Measurements from ENCODE around the gene KIF26B.
"Not testable (repeated sequence)": the region's sequence is repeated elsewhere in the genome, so short reads cannot be mapped to it uniquely, and the experiment has no call there.

Gene KIF26B

DNA sequence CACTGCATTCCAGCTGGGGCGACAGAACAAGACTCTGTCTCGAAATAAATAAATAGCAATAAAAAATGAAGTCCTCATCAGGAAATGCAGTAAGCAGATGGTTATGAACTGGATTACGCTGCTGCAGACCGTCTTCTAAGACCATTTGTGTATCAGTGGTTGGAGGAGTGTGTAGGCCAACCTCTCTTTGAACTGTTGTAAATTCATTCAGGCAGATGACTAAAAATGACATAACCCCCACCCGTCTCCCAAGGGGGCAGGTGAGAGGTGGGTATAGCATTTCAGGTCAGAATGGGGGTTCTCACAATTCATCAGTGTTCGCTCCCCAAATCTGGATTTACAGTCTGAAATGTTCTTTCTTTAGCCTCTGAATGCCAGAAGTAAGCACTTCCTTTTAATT is 177.3 kb downstream of the KIF26B start:
- DNase-seq: no peak

DNA sequence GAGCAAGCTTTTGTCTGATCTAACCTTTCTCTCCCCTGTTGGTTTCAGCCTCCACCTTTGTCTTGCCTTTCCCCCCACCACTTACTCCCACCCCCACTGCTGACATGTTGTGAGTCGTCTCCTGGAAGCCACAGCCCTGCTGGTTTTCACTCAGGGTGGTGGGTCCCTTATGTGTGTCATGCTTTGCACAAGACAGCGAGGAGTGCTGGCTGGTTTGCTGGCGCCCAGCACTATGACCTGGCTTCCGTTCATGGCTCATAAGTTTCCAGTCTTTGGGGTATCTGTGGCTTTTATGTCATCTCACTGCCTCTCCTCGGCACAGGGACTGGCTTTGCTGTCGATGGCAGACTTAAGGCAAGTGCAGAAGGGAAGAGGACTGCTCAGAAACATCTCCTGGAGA is 177.7 kb downstream of the KIF26B start:
- DNase-seq: no peak

DNA sequence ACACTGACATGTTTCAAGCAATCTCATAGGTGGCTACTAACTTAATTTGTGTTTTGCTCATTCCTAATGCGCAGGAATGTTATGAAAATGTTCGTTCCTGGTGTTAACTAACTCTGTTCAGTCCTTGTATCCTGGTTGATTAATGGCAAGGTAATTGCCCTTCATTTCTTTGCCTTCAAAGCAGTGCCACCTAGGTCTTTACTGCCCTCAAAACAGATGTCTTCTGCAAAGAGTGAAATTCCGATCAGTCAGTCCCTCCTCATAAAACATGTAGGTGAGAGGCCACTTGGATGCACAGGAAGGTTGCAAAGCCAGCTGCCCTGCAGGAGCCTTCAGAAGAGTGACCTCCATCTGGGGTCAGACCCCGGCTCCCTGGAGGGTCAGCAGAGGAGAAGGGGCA is 179.4 kb downstream of the KIF26B start:
- DNase-seq: no peak

DNA sequence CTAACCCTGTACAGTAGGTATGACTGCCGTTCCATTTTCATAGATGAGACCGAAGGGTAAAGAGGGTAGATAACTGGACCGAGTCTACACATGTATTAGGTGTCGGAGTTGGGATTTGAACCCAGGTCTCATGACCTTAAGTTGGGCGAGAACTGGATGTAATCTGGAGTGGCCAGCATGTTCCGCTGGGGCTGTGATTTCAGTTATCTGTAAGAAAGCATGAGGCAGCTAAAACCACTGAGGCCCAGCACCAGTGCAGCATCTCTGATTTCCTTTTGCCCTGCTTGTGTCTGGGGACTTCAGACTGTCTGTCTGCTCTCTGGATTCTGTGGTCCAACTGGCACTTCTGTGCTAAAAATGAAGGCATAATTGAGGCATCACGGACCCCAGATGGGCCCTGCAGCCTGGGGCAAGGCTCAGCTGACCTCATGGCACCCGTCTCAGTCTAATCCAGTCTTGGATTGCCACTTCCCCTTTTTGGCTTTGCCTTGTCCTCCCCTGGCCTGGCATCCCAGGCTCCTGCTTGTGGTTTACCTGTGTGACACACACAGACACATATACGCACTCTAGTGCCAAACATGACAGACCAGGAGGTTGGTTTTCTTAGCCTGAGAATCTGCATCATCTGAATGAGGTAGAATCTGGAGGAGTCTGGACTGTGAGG is 180.2 kb downstream of the KIF26B start:
- no peak for DNase-seq

DNA sequence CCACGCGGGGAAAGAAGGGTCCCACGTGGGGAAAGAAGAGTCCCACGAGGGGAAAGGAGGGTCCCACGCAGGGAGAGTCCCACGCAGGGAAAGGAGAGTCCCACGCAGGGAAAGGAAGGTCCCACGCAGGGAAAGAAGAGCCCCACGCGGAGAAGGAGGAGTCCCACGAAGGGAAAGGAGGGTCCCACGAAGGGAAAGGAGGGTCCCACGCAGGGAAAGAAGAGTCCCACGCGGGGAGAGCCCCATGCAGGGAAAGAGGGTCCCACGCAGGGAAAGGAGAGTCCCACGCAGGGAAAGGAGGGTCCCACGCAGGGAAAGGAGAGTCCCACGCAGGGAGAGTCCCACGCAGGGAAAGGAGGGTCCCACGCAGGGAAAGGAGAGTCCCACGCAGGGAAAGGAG is 180.9 kb downstream of the KIF26B start:
- DNase-seq: not testable (repeated sequence)

DNA sequence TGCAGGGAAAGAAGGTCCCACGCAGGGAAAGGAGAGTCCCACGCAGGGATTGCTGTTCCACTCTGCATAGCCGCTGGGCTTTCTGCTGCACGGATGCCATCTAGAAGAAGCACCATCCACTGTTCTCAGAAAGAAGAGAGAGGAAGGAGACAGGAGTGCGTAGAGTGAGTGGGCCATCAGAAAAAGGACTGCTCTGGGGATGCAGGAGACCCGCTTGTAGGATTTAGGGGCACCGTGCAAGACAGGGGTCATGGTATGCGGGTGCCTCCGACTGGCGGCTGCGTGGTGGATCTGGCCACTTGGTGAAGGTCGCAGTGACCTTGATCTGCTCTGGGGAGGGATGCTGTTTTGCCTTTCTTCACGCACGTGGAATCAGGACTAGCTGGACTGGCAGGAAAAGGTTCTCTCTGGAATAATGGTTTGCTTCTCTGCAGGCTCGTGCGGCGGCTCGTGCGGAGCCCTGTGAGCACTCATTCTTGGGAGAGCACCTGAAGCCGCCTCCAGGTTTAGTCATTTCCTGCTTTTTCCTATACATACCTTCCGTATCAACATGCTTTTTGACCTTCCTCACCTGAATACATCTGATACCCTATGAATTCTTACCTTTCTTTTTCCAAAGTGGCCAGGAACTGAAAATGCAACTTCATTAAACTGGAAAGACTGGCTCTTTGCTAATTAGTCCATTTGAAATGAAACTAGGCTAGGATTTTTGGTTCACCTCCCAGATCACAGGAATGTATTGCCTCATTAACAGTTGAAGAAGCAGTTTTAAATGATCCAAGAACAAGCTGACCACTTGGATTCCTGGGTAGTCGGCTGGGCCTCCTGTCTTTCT is 181.6 kb downstream of the KIF26B start:
- DNase-seq: no peak

DNA sequence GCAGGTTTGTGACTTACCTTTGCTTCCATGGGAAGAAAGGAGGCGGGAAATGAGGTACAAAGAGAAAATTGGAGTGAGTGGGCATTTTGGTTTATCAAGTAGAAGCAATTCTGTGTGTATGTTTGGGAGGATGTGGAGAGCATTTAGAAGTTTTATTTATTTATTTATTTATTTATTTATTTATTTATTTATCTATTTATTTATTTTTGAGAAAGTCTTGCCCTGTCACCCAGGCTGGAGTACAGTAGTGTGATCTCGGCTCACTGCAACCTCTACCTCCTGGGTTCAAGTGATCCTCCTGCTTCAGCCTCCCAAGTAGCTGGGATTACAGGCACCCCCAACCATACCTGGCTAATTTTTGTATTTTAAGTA is 182.2 kb downstream of the KIF26B start:
- DNase-seq: not testable (repeated sequence)

DNA sequence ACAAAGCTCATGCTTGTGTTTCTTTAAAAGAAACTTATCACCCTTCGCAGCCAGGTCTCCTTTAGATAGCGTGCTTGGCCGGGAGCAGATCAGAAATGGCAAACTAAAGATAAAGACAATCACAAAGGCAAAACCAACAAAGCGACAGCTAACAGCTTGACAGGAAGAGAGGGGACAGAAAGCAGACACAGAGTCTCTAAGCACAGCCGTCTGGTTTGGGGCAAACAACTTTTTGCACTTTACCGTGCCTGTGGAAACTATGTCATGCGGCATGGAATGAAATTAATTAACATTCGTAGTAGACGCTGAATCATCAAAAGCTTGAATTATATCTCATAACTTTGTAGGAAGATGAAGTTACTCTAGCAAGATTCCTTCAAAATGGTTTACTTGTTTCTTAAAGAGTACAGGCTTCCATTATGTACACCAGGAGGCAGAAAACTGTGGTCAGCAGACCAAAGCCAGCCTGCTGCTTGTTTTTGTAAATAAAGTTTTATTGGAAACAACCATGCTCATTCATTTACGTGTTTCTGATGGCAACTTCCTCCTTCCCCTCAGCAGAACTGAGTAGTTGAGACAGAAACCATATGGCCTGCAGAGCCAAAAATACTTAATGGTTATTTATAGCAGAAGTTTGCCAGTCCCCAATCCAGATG is 183.2 kb downstream of the KIF26B start:
- DNase-seq: no peak

DNA sequence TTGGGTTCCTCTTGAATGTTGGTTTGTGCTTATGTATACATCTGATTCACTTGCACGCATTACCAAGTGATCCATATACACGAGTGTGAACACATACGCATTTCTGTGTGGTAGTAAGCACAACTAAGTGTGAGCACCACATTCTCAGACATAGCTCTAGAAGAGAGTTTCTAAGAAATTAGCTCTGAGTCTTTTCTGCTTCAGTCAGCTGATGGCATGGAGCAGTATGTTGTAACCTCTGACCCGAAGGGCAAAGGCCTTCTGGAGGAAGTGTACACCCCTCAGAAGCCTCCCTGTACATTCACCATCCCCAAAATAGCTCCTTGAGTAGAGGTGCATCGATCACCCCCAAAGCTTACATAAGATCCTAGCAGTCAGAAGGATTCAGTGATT is 183.7 kb downstream of the KIF26B start:
- DNase-seq: no peak

DNA sequence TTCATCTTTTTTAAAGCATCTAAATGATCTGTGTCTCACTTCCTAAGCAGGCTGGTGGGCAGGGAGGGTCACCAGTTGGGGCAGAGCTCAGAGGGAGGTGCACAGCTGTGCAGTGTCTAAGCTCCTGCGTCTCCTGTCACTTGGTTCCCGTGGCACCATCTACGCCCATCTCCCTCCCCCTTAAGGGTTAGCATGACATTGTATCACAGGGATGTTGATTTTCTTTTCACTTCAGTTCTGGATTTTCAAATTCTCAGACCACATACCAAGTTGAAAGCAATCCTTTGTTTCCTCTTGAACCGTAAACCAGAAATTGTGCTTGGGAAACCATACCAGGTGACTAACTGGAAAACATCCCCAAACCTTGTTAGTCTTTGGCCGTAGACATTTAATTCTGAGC is 187.0 kb downstream of the KIF26B start:
- DNase-seq: no peak

DNA sequence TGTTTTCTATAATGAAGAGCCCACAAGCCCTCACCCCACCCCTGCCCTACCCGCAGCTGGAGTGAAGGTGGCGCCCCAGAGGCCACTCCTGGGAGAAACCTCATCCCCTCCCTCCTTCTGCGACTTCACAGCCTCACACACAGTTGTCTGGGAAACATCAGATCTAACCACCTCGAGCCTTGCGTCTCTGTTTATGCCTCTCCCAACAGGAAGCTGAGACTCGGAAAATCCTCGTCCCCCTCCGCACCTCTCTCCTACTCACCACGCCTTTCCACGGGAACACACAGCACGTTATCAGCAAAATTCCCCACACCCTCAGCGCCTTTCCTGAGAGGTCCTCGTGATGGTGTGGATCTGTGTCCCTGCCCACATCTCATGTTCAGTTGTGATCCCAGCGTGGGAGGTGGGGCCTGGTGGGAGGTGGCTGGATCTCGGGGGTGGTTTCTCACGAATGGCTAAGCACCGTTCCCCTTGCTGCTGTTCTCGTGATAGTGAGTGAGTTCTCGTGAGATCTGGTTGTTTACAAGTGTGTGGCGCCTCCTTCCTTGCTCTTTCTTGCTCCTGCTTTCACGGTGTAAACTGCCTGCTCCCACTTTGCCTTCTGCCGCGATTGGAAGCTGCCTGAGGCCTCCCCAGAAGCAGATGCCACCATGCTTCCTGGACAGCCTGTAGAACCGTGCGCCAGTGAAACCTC is 190.6 kb downstream of the KIF26B start:
- DNase-seq: no peak

DNA sequence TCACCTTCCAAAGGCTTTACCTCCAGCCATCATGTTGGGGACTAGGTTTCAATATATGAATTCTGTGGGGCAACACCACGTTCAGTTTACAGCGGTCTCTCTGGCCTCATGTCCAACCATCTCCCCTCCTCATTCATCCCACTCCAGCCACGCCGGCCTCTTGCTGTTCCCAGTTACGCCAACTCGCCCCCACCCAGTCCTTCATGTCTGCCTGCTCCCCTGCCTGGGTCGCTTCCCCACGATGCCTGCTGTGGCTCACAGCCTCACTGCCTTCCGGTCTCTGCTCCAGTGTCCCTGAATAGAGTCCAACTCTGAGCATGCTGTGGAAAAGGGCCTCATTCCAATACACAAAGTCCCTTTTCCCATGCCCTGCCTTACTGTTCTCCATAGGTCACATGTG is 193.8 kb downstream of the KIF26B start:
- DNase-seq: no peak

DNA sequence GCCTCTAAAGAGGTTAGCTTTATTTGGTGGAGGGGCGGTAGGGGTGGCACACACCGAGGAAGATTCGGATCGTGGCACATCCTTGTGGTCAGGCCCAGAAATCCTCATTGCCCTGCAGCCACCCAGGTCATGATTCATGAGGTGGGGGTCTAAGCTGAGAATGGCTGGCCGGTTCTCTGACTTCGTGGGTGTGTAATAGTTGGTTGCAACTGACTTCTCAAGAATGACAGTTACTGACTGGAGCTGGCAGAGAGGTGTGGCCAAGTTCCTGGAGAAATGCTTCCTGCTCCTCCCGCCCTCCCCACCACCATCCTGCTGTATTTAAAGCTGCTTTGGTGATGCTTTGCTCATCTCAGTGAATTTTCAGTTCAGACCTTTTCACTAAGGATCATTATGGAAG is 198.6 kb downstream of the KIF26B start:
- DNase-seq: no peak

DNA sequence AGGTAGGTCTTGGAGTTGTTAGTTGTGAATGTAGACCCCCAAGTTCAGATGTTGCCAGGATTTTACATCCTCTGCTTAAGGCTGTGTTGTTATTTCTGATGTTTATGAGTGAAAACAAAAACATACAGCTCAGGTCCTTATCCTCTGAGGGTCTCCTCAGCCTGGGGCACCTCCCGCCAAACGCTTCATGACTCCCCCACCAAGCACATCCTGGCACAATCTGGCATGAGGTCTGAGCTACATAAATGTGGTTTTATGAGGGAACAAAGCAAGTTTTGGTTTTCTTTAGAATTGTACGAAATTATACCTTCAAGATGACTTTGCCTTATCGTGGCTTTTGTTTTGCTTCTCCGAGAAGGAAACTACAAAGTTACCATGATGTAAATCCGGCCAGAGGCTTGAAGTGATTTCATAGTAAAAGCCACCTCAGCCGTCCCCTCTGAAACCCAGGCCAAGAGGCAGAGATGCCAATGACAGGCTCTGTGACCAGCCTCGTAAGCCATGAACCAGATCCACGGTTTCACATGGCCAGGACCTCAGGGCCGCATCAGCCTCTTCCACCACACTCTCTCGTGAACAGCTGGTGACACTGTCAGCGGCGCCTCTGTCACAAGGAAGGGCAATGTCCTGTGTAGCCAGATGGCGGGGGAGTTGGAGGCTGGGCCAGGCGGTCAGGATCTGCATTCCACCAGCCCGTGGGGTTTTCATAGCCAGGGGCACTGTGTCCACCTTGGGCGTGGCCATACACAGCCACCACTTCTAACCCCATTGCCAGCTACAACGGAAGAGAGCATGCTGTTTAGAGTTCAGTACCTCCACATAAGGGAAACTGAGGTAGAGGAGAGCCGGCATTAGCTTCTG is 199.4 kb downstream of the KIF26B start:
- DNase-seq: no peak

DNA sequence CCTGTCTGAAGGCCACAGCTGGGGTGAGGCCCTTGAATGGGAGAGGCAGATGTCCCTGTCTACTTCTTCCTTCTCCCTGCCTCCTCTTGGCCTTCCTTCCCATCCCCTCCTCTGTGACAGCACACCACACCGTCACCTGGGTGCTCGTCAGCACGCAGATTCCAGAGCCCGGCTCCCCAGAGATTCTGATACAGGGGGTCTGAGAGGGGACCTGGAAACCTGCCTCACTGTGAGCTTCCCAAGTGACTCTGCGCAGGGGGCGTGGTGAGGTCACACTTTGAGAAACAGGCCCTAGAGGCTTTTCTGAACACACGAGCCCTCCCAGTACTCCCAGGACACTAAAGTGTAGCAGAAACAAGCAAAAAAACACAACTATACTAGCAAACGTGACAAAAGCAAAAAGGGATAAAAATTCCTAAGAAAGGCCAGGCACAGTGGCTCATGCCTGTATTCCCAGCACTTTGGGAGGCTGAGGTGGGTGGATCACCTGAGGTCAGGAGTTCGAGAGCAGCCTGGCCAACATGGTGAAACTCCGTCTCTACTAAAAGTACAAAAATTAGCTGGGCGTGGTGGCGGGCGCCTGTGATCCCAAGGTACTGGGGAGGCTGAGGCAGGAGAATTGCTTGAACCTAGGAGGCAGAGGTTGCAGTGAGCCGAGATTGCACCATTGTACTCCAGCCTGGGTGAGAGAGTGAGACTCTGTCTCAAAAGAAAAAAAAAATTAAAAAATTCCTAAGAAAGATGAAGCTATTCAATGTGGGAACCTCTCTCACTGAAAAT is 201.3 kb downstream of the KIF26B start:
- not testable (repeated sequence) for DNase-seq

DNA sequence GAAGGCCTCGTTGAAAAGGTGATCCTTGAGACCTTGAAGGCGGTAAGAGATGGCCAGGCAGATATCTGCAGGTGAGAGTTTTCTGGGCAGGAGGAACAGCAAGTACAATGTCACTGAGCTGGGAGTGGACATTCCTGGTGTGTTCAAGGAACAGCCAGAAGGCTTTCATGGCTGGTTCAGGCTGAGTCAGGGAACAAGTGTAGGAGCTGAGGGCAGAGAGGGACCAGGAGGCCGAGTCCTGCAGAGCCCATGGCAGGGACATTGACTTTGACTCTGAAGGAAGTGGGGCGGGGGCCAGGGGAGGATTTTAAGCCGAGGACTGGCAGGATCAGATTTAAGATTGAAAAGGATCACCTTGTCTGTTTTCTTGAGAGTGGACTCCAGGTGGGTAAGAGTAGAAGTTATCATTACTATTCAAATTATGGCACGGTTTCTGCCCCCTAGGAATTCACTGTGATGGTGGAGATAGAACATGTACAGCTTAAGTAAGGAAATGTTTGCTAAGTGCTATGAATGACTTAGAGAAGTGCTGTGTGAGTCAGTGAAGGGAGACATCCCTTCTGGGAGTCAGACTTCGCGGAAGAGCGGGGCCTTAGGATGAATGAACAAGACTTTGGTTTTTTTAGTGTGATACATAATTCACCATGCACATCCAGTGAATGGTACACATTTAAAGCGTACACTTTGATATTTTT is 202.3 kb downstream of the KIF26B start:
- DNase-seq: no peak

DNA sequence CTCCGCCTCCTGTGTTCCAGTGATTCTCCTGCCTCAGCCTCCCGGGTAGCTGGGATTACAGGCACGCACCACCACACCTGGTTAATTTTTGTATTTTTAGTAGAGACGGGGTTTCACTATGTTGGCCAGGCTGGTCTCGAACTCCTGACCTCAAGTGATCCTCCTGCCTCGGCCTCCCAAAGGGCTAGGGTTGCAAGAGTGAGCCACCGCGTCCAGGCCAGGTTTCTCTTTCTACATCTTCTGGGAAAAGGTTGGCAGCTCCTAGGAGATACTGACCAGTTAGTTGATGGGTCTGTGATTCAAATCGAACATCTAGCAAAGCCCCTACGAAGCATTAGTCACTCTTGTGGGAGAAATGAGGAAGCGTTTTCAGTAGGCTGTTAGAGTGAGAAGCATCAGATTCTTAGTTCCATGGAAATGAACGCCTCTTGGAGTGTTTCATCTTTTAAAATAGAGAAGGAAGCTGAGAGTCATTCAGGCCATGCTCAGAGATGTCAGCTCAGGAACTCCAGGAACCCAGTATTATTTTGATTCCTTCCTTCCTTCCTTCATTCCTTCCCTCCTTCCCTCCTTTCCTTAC is 204.4 kb downstream of the KIF26B start:
- not testable (repeated sequence) for DNase-seq

DNA sequence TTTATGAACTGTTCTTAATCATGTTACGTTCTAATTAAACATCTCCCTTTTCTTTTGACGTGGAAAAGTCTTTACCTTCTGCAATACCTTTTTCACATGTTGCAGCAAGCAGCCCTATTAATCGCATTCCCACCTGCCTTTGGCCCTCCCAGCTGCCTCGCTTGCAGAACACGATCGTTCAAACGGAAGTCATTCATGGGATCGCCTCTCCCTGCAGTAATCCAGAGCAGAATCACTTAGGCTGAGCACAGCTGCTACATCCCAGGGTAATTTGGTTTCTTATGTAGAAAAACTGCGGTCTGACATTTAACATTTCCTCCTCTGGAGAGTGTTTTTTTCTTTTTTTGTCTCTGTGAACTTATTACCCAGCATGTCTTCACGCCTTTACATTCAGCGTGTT is 206.3 kb downstream of the KIF26B start:
- no peak for DNase-seq

DNA sequence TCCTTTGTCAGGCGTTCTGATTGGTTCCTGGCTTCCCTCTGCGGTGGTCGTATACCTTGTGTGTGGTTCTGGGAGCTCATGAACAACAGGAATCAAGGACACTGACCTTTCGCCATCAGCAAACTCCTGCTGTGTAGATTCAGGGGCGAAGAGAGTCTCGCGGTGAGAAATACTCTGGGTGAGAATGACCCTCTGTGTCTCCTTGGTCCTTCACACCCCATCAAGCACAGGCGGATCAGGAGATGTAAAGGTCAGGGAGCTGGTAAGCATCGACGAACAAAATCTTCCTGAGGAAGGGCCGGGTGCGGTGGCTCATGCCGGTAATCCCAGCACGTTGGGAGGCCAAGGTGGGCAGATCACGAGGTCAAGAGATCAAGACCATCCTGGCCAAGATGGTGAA is 207.2 kb downstream of the KIF26B start:
- no peak for DNase-seq

DNA sequence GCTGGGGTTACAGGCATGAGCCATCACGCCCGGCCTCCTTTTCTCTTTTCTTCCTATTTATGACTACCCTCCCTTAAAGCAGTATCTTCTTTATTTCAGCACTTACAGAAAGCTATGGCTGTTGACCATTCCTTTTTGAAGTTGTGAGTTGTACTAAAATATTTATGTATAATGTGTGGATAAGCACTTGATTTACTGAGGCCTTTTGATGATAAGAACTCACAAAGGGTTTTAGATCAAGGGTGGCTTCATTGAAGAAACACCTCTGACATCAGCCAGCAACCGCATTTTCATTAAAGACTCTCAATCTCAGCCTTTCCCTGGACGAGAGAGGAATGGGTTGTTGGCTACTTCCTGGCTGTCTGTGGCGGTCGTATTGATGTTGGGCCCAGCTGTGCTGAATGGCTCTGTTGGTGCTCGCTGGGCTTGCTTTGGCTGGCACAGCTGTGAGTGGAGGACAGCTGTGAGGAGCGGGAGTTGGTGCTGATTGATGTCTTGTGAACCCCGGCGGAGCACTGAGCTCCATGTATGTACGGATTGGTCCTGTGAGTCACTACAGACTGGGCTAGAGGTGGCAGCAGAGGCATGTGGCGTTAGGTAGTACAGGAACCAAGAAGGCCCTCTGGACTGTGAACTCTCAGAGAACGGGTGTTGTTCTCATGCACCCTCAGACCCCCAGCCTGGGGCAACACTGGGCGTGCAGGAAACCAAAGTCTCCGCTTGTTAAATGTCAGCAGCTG is 208.8 kb downstream of the KIF26B start:
- no peak for DNase-seq

Measured in NCI-H524 (cell line).